Mesothelial cell of epicardium (in vitro differentiated cells): ENCODE data around the gene CDC42EP5. TPM values are rescaled to one million over a fixed set of nuclear protein-coding genes. Genes with fewer than 3 reads are reported as not detected.
"Not testable (repeated sequence)": the region's sequence is repeated elsewhere in the genome, so short reads cannot be mapped to it uniquely, and the experiment has no call there.

Experiments
- DNase-seq, 2 experiments: peaks; one replicate each; pipeline ENCODE4 v3.0.0; 2021; ENCODE audit warnings: low spot score in 2 of 2; ENCODE audit not compliant: unreplicated experiment in 2 of 2
- H3K27ac Mint-ChIP-seq: 2 replicates; pipeline ENCODE4 v1.8.0; 2021; ENCODE audit warnings: mixed read lengths
- H3K27me3 Mint-ChIP-seq: 2 replicates; pipeline ENCODE4 v1.8.0; 2021; ENCODE audit warnings: low read depth, mixed read lengths
- H3K36me3 Mint-ChIP-seq: 2 replicates; pipeline ENCODE4 v1.8.0; 2021; ENCODE audit warnings: mixed read lengths
- H3K4me1 Mint-ChIP-seq: 2 replicates; pipeline ENCODE4 v1.8.0; 2021; ENCODE audit warnings: mixed read lengths
- H3K4me3 Mint-ChIP-seq: 2 replicates; pipeline ENCODE4 v1.8.0; 2021; ENCODE audit warnings: mild to moderate bottlenecking, moderate library complexity, mixed read lengths
- H3K9me3 Mint-ChIP-seq: 2 replicates; pipeline ENCODE4 v1.8.0; 2021; ENCODE audit warnings: mixed read lengths
- total RNA-seq: library from RNA; stranded (reverse); gene quantifications from 3 replicates; pipeline ENCODE4 v1.2.1, GENCODE V29; 2021
- TF ChIP-seq, protein P1 (sequence below): fragments of 200-600 bp; sonication (generic); IDR thresholded peaks from one replicate; pipeline ENCODE4 v1.5.0; 2021; ENCODE audit warnings: antibody characterized with exemption; ENCODE audit not compliant: unreplicated experiment

CDC42EP5 gene
- total RNA-seq, 1 donor from 2014 or later = 126 TPM

GRCh38 chr19:54448774-54449700 is 24.1 kb downstream of the CDC42EP5 start, which contains the start of gene LENG8:
Gene LENG8, plus strand, starts transcription at chr19:54449199. Its CDS starts 2,146 bp downstream, at chr19:54451345.
- H3K4me3 Mint-ChIP-seq = peak within 1 kb of the TSS; percentile 97
- peak; percentile 89 to 95 for DNase-seq
- TF ChIP-seq, protein P1, sequence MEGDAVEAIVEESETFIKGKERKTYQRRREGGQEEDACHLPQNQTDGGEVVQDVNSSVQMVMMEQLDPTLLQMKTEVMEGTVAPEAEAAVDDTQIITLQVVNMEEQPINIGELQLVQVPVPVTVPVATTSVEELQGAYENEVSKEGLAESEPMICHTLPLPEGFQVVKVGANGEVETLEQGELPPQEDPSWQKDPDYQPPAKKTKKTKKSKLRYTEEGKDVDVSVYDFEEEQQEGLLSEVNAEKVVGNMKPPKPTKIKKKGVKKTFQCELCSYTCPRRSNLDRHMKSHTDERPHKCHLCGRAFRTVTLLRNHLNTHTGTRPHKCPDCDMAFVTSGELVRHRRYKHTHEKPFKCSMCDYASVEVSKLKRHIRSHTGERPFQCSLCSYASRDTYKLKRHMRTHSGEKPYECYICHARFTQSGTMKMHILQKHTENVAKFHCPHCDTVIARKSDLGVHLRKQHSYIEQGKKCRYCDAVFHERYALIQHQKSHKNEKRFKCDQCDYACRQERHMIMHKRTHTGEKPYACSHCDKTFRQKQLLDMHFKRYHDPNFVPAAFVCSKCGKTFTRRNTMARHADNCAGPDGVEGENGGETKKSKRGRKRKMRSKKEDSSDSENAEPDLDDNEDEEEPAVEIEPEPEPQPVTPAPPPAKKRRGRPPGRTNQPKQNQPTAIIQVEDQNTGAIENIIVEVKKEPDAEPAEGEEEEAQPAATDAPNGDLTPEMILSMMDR = no peak
- peaks cover 7% of the 10 kb centered on the region for H3K36me3 Mint-ChIP-seq
- no peaks in the 10 kb centered on the region for H3K9me3 Mint-ChIP-seq
- H3K4me1 Mint-ChIP-seq = peaks cover 33% of the 10 kb centered on the region
- peak within 1 kb of the TSS; percentile 100 for H3K27ac Mint-ChIP-seq
- no peaks in the 10 kb centered on the region for H3K27me3 Mint-ChIP-seq

DNA sequence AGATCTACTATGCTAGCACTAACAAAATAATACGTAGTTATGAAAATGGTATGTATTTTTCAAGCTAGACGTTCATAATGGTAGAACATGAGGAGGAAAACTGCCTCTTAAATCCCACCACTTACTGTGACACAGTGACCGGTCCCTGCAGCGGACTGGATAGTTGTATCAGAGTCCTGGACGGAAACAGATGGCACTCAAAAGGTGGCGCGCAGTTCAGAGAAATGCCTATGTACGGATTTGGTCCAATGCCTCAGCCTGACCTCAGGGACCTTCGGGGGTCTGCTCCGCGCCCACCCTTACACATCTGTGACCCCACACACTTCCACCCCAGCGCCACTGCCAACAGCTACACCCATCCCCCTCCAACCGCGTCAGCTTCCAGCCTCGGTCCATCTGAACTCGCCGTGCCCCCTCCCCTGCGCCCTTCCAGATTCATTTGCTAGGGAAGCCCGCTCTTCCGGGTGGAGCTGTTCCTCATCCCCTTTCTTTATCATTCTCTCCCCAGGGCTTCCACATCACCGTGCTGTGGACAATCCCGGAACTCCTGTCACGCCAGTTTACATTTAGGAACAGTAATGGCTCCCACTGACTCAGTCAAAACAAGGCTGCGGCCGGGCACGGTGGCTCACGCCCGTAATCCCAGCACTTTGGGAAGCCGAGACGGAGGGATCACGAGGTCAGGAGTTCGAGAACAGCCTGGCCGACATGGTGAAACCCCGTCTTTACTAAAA is 24.9 kb downstream of the CDC42EP5 start:
- H3K36me3 Mint-ChIP-seq = peaks cover 9% of the 10 kb centered on the region
- H3K4me3 Mint-ChIP-seq = peak overlapping the region; percentile 97
- peaks cover 33% of the 10 kb centered on the region for H3K4me1 Mint-ChIP-seq
- no peak for DNase-seq
- no peaks in the 10 kb centered on the region for H3K27me3 Mint-ChIP-seq
- no peaks in the 10 kb centered on the region for H3K9me3 Mint-ChIP-seq
- TF ChIP-seq, protein P1 = no peak
- H3K27ac Mint-ChIP-seq = peak overlapping the region; percentile 100

GRCh38 chr19:54446349-54446748 is 26.7 kb downstream of the CDC42EP5 start:
- H3K4me3 Mint-ChIP-seq, DNase-seq, H3K27ac Mint-ChIP-seq, H3K27me3 Mint-ChIP-seq, H3K9me3 Mint-ChIP-seq: not testable (repeated sequence)
- Mint-ChIP-seq H3K36me3 (peaks cover 10% of the 10 kb centered on the region), H3K4me1 (peaks cover 33% of the 10 kb centered on the region)

GRCh38 chr19:54444737-54445136 is 28.4 kb downstream of the CDC42EP5 start:
- no peak overlapping the region for H3K4me3 Mint-ChIP-seq
- H3K27me3 Mint-ChIP-seq = no peaks in the 10 kb centered on the region
- peaks cover 18% of the 10 kb centered on the region for H3K4me1 Mint-ChIP-seq
- H3K27ac Mint-ChIP-seq = no peak overlapping the region
- TF ChIP-seq, protein P1 = no peak
- no peak for DNase-seq
- peaks cover 12% of the 10 kb centered on the region for H3K36me3 Mint-ChIP-seq
- no peaks in the 10 kb centered on the region for H3K9me3 Mint-ChIP-seq

GRCh38 chr19:54440641-54441040 is 32.5 kb downstream of the CDC42EP5 start:
- peaks cover 3% of the 10 kb centered on the region for H3K4me1 Mint-ChIP-seq
- no peaks in the 10 kb centered on the region for H3K9me3 Mint-ChIP-seq
- TF ChIP-seq, protein P1 = no peak
- H3K36me3 Mint-ChIP-seq = peaks cover 14% of the 10 kb centered on the region
- no peak for DNase-seq
- no peak overlapping the region for H3K4me3 Mint-ChIP-seq
- no peak overlapping the region for H3K27ac Mint-ChIP-seq
- H3K27me3 Mint-ChIP-seq = no peaks in the 10 kb centered on the region
